ENCODE data around the gene OGFR.

The OGFR gene

GRCh38 chr20:62758226-62758912 lies 46.3 kb upstream of the OGFR start:
- no peak overlapping the region for H4K8ac ChIP-seq (ENCODE audit: low read depth, low read length)
- H3K36me3 ChIP-seq (replicated peaks in 1 of 2; ENCODE audit: control insufficient read depth in 2 of 2, insufficient read depth in 2 of 2, low read length in 2 of 2) = no peaks in the 10 kb centered on the region
- peak overlapping the region; percentile 47 for H2BK5ac ChIP-seq (ENCODE audit: low read length)
- no peaks in the 10 kb centered on the region for H3K79me1 ChIP-seq (ENCODE audit: low read depth, low read length)
- H3K23ac ChIP-seq (ENCODE audit: low read depth, low read length, poor library complexity) = no peak overlapping the region
- no peak overlapping the region for H2AFZ ChIP-seq (ENCODE audit: low read length)
- H3K9me3 ChIP-seq (replicated peaks in 1 of 2; ENCODE audit: control insufficient read depth in 2 of 2, insufficient read depth in 1 of 2, low read depth in 1 of 2, low read length in 2 of 2) = peaks cover 0 to 2% of the 10 kb centered on the region in 2 donors
- H3K4me2 ChIP-seq (ENCODE audit: insufficient read depth, low read length, poor library complexity, severe bottlenecking) = no peak overlapping the region
- WGBS, 2 donors (ENCODE audit: extremely low coverage in 2 of 2, insufficient read length in 2 of 2, insufficient replicate concordance in 1 of 2) = no CpG with 5 or more reads among the region's 16 CpGs
- no peak overlapping the region for H3K14ac ChIP-seq (ENCODE audit: low read length)
- H4K91ac ChIP-seq (ENCODE audit: low read depth, low read length, poor library complexity) = no peak overlapping the region
- no peak overlapping the region for H3K9ac ChIP-seq (ENCODE audit: low read depth, low read length, poor library complexity)
- H2BK120ac ChIP-seq (ENCODE audit: low read depth, low read length) = peak overlapping the region; percentile 97
- peak overlapping the region; percentile 99 for H2BK15ac ChIP-seq (ENCODE audit: low read length)
- H3K27ac ChIP-seq (replicated peaks; ENCODE audit: low read length) = no peak overlapping the region
- peak overlapping the region; percentile 98 for H2AK5ac ChIP-seq (ENCODE audit: low read depth, low read length)
- DNase-seq (ENCODE audit: low spot score) = no peak
- H3K4me3 ChIP-seq (ENCODE audit: low read length in 2 of 2) = no peak overlapping the region
- H3K27me3 ChIP-seq (ENCODE audit: control insufficient read depth in 3 of 3, insufficient read depth in 3 of 3, low read depth in 1 of 3, low read length in 3 of 3) = peaks cover 0 to 9% (median 2%) of the 10 kb centered on the region in 3 experiments
- peak overlapping the region; percentile 20 for H3K18ac ChIP-seq (ENCODE audit: low read length)
- peak overlapping the region; percentile 94 for H3K4ac ChIP-seq (ENCODE audit: low read length)
- H3K4me1 ChIP-seq (ENCODE audit: control insufficient read depth in 2 of 2, insufficient read depth in 1 of 2, low read depth in 1 of 2, low read length in 2 of 2) = peaks cover 14 to 19% of the 10 kb centered on the region in 2 donors
- H2BK12ac ChIP-seq (ENCODE audit: low read length) = peak overlapping the region; percentile 94

- H2BK15ac ChIP-seq (ENCODE audit: low read length) = peak overlapping the region; percentile 100
- no peaks in the 10 kb centered on the region for H3K79me1 ChIP-seq (ENCODE audit: low read depth, low read length)
- peaks cover 0 to 6% (median 2%) of the 10 kb centered on the region in 3 experiments for H3K27me3 ChIP-seq (ENCODE audit: control insufficient read depth in 3 of 3, insufficient read depth in 3 of 3, low read depth in 1 of 3, low read length in 3 of 3)
- peak overlapping the region; percentile 97 for H2AFZ ChIP-seq (ENCODE audit: low read length)
- peak overlapping the region; percentile 95 for H3K23ac ChIP-seq (ENCODE audit: low read depth, low read length, poor library complexity)
- WGBS, 2 donors (ENCODE audit: extremely low coverage in 2 of 2, insufficient read length in 2 of 2, insufficient replicate concordance in 1 of 2) = no CpG with 5 or more reads among the region's 20 CpGs
- DNase-seq (ENCODE audit: low spot score) = no peak
- peak overlapping the region; percentile 82 for H4K8ac ChIP-seq (ENCODE audit: low read depth, low read length)
- peak overlapping the region; percentile 99 for H2BK120ac ChIP-seq (ENCODE audit: low read depth, low read length)
- peaks cover 0 to 2% of the 10 kb centered on the region in 2 donors for H3K9me3 ChIP-seq (replicated peaks in 1 of 2; ENCODE audit: control insufficient read depth in 2 of 2, insufficient read depth in 1 of 2, low read depth in 1 of 2, low read length in 2 of 2)
- H3K9ac ChIP-seq (ENCODE audit: low read depth, low read length, poor library complexity) = no peak overlapping the region
- H4K91ac ChIP-seq (ENCODE audit: low read depth, low read length, poor library complexity) = peak overlapping the region; percentile 99
- H2BK5ac ChIP-seq (ENCODE audit: low read length) = peak overlapping the region; percentile 95
- peaks cover 14 to 19% of the 10 kb centered on the region in 2 donors for H3K4me1 ChIP-seq (ENCODE audit: control insufficient read depth in 2 of 2, insufficient read depth in 1 of 2, low read depth in 1 of 2, low read length in 2 of 2)
- peak overlapping the region; percentile 84 for H3K4ac ChIP-seq (ENCODE audit: low read length)
- peak overlapping the region; percentile 59 for H3K27ac ChIP-seq (replicated peaks; ENCODE audit: low read length)
- H2AK5ac ChIP-seq (ENCODE audit: low read depth, low read length) = peak overlapping the region; percentile 100
- H3K14ac ChIP-seq (ENCODE audit: low read length) = no peak overlapping the region
- peak overlapping the region; percentile 98 for H3K18ac ChIP-seq (ENCODE audit: low read length)
- no peak overlapping the region for H3K4me2 ChIP-seq (ENCODE audit: insufficient read depth, low read length, poor library complexity, severe bottlenecking)
- H3K4me3 ChIP-seq (ENCODE audit: low read length in 2 of 2) = no peak overlapping the region
- H2BK12ac ChIP-seq (ENCODE audit: low read length) = peak overlapping the region; percentile 100
- H3K36me3 ChIP-seq (replicated peaks in 1 of 2; ENCODE audit: control insufficient read depth in 2 of 2, insufficient read depth in 2 of 2, low read length in 2 of 2) = no peaks in the 10 kb centered on the region
These were observed 44.6 kb upstream of the OGFR start for GRCh38 chr20:62759981-62760431.

GRCh38 chr20:62760471-62760855 lies 44.2 kb upstream of the OGFR start:
- peak overlapping the region; percentile 67 for H2BK12ac ChIP-seq (ENCODE audit: low read length)
- H3K18ac ChIP-seq (ENCODE audit: low read length) = peak overlapping the region; percentile 99
- peaks cover 0 to 6% (median 2%) of the 10 kb centered on the region in 3 experiments for H3K27me3 ChIP-seq (ENCODE audit: control insufficient read depth in 3 of 3, insufficient read depth in 3 of 3, low read depth in 1 of 3, low read length in 3 of 3)
- H3K14ac ChIP-seq (ENCODE audit: low read length) = peak overlapping the region; percentile 59
- no peaks in the 10 kb centered on the region for H3K36me3 ChIP-seq (replicated peaks in 1 of 2; ENCODE audit: control insufficient read depth in 2 of 2, insufficient read depth in 2 of 2, low read length in 2 of 2)
- H3K27ac ChIP-seq (replicated peaks; ENCODE audit: low read length) = peak overlapping the region; percentile 89
- H3K4me3 ChIP-seq (ENCODE audit: low read length in 2 of 2) = no peak overlapping the region
- H3K9ac ChIP-seq (ENCODE audit: low read depth, low read length, poor library complexity) = peak overlapping the region; percentile 84
- peak overlapping the region; percentile 92 for H4K8ac ChIP-seq (ENCODE audit: low read depth, low read length)
- peak overlapping the region; percentile 98 for H2BK5ac ChIP-seq (ENCODE audit: low read length)
- H2BK15ac ChIP-seq (ENCODE audit: low read length) = peak overlapping the region; percentile 100
- H2AK5ac ChIP-seq (ENCODE audit: low read depth, low read length) = peak overlapping the region; percentile 100
- peak overlapping the region; percentile 98 for H3K4ac ChIP-seq (ENCODE audit: low read length)
- H2BK120ac ChIP-seq (ENCODE audit: low read depth, low read length) = peak overlapping the region; percentile 91
- H4K91ac ChIP-seq (ENCODE audit: low read depth, low read length, poor library complexity) = peak overlapping the region; percentile 99
- H3K23ac ChIP-seq (ENCODE audit: low read depth, low read length, poor library complexity) = peak overlapping the region; percentile 98
- H3K9me3 ChIP-seq (replicated peaks in 1 of 2; ENCODE audit: control insufficient read depth in 2 of 2, insufficient read depth in 1 of 2, low read depth in 1 of 2, low read length in 2 of 2) = peaks cover 0 to 2% of the 10 kb centered on the region in 2 donors
- no peak for DNase-seq (ENCODE audit: low spot score)
- no CpG with 5 or more reads among the region's 11 CpGs for WGBS, 2 donors (ENCODE audit: extremely low coverage in 2 of 2, insufficient read length in 2 of 2, insufficient replicate concordance in 1 of 2)
- no peaks in the 10 kb centered on the region for H3K79me1 ChIP-seq (ENCODE audit: low read depth, low read length)
- peaks cover 14 to 21% of the 10 kb centered on the region in 2 donors for H3K4me1 ChIP-seq (ENCODE audit: control insufficient read depth in 2 of 2, insufficient read depth in 1 of 2, low read depth in 1 of 2, low read length in 2 of 2)
- peak overlapping the region; percentile 18 for H3K4me2 ChIP-seq (ENCODE audit: insufficient read depth, low read length, poor library complexity, severe bottlenecking)
- peak overlapping the region; percentile 97 for H2AFZ ChIP-seq (ENCODE audit: low read length)

Data from neuronal stem cell (in vitro differentiated cells).